Colonic mucosa (tissue), 4 donors: ENCODE data around the gene SLC15A4. TPM values are rescaled to one million over a fixed set of nuclear protein-coding genes. Genes with fewer than 3 reads are reported as not detected.

ENCODE experiments used
- DNase-seq: peaks from one replicate; pipeline ENCODE4 v3.0.0-alpha.2; 2020
- H3K27ac ChIP-seq: fragments of 200-600 bp; one replicate; pipeline ENCODE4 v1.8.0; 2021
- H3K27me3 ChIP-seq: fragments of 200-600 bp; one replicate; pipeline ENCODE4 v1.8.0; 2021
- H3K36me3 ChIP-seq: fragments of 200-600 bp; one replicate; pipeline ENCODE4 v1.8.0; 2021
- H3K4me1 ChIP-seq: fragments of 200-600 bp; one replicate; pipeline ENCODE4 v1.8.0; 2021; ENCODE audit warnings: mild to moderate bottlenecking
- H3K4me3 ChIP-seq: fragments of 200-600 bp; one replicate; pipeline ENCODE4 v1.8.0; 2021
- H3K9ac ChIP-seq, 2 donors: one replicate each; pipeline ENCODE4 v1.7.0; 2013; ENCODE audit warnings: control low read depth in 2 of 2, low read depth in 2 of 2, low read length in 2 of 2
- H3K9me3 ChIP-seq: fragments of 200-600 bp; one replicate; pipeline ENCODE4 v1.8.0; 2021
- CTCF ChIP-seq: fragments of 200-600 bp; IDR thresholded peaks from one replicate; pipeline ENCODE4 v1.8.0; 2022; ENCODE audit warnings: antibody characterized with exemption, mild to moderate bottlenecking
- intact Hi-C: fragments of 100-400 bp; cut with DNase I; formaldehyde crosslinking; loops from one replicate; pipeline ENCODE4 v1.14.1; 2022
- total RNA-seq, 2 donors: library from RNA; stranded (reverse); fragmentation: NEBNext Ultra II Directional in 1 of 2; extraction: Animal tissue kit (Norgen Biotek cat#: 25700) in 1 of 2; gene quantifications; one replicate each; pipeline ENCODE4 v1.2.1, GENCODE V29; 2021
- donor health status: healthy.
- donor health status: DM: no; HTN: no; CAD: no.
- donor health status: DM: no; HTN: no; CAD: no.

Gene SLC15A4
- total RNA-seq, 2 donors from 2014 or later = 12.0 to 12.8 TPM

- no peak for DNase-seq
- no peaks in the 10 kb centered on the region for H3K4me1 ChIP-seq
- no peak for TF ChIP-seq CTCF
- intact Hi-C loops = no loop called here
- H3K36me3 ChIP-seq = peaks cover 6% of the 10 kb centered on the region
- H3K4me3 ChIP-seq = no peak overlapping the region
- H3K9ac ChIP-seq = no peak overlapping the region
- no peak overlapping the region for H3K27ac ChIP-seq
- H3K27me3 ChIP-seq = no peaks in the 10 kb centered on the region
- H3K9me3 ChIP-seq = no peaks in the 10 kb centered on the region
These were observed 26.3 kb downstream of the SLC15A4 start for GRCh38 chr12:128797119-128798118.

GRCh38 chr12:128796439-128797118 lies 27.2 kb downstream of the SLC15A4 start:
- Histone ChIP-seq H3K9me3 (no peaks in the 10 kb centered on the region), H3K27me3 (no peaks in the 10 kb centered on the region), H3K9ac (no peak overlapping the region), H3K27ac (no peak overlapping the region), H3K36me3 (peaks cover 6% of the 10 kb centered on the region), H3K4me1 (no peaks in the 10 kb centered on the region), H3K4me3 (no peak overlapping the region)
- no peak for TF ChIP-seq CTCF
- DNase-seq = no peak
- intact Hi-C loops = no loop called here

GRCh38 chr12:128795530-128796361 lies 28.0 kb downstream of the SLC15A4 start:
- TF ChIP-seq CTCF = no peak

GRCh38 chr12:128794661-128795529 lies 28.9 kb downstream of the SLC15A4 start:
- Histone ChIP-seq H3K9ac (no peak overlapping the region), H3K9me3 (no peaks in the 10 kb centered on the region), H3K36me3 (peaks cover 6% of the 10 kb centered on the region), H3K4me3 (no peak overlapping the region), H3K27me3 (no peaks in the 10 kb centered on the region), H3K4me1 (no peaks in the 10 kb centered on the region), H3K27ac (no peak overlapping the region)
- no peak for TF ChIP-seq CTCF
- intact Hi-C loops = no loop called here
- no peak for DNase-seq

More at GRCh38 chr12:128795530-128796361, 28.0 kb downstream of the SLC15A4 start:
- Histone ChIP-seq H3K27me3 (no peaks in the 10 kb centered on the region), H3K4me3 (no peak overlapping the region), H3K9me3 (no peaks in the 10 kb centered on the region), H3K36me3 (peaks cover 6% of the 10 kb centered on the region), H3K27ac (no peak overlapping the region), H3K9ac (no peak overlapping the region), H3K4me1 (no peaks in the 10 kb centered on the region)
- intact Hi-C loops = no loop called here
- no peak for DNase-seq
